Measurements from ENCODE around the gene SIGLEC5.
"Not testable (repeated sequence)": the region's sequence is repeated elsewhere in the genome, so short reads cannot be mapped to it uniquely, and the experiment has no call there.

The SIGLEC5 gene, protein sequence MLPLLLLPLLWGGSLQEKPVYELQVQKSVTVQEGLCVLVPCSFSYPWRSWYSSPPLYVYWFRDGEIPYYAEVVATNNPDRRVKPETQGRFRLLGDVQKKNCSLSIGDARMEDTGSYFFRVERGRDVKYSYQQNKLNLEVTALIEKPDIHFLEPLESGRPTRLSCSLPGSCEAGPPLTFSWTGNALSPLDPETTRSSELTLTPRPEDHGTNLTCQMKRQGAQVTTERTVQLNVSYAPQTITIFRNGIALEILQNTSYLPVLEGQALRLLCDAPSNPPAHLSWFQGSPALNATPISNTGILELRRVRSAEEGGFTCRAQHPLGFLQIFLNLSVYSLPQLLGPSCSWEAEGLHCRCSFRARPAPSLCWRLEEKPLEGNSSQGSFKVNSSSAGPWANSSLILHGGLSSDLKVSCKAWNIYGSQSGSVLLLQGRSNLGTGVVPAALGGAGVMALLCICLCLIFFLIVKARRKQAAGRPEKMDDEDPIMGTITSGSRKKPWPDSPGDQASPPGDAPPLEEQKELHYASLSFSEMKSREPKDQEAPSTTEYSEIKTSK

GRCh38 chr19:51630315-51630714, at the start of gene SIGLEC5:
TSS of gene SIGLEC5 (minus strand) at chr19:51630401. CDS start at chr19:51630335, 66 bp downstream.
- not testable (repeated sequence) for DNase-seq

DNA sequence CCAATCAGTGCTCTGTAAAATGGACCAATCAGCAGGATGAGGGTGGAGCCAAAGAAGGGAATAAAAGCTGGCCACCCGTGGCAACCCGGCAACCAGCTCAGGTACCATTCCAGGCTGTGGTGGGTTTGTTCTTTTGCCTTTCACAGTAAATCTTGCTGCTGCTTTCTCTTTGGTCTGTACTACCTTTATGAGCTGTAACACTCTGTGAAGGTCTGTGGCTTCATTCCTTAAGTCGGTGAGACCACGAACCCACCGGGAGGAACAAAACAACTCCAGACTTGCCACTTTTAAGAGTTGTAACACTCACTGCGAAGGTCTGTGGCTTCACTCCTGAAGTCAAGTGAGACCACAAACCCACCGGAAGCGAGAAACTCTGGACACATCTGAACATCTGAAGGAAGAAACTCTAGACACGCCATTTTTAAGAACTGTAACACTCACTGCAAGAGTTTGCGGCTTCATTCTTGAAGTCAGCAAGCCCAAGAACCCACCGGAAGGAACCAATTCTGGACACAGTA, 46.4 kb upstream of the SIGLEC5 start:
- DNase-seq, result no peak

DNA sequence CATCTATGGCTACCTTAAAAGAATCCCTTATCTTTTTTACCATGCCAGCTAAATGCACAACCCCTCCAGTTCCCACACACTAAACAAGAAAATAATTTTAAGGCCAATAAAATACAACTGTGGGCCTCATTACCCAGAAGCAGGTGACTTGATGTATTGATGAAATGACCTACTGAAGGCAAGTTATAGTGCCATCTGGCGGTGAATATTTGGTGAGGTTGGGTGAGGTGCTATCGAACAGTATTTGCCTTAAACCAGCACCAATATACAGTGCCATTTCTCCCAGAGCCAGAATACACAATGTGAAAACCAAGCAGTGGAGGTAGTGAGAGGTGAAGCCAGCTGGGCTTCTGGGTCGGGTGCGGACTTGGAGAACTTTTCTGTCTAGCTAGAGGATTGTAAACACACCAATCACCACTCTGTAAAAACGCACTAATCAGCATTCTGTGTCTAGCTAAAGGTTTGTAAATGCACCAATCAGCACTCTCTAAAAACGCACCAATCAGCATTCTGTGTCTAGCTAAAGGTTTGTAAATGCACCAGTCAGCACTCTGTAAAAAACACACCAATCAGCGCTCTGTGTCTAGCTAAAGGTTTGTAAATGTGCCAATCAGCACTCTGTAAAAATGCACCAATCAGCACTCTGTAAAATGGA, 45.8 kb upstream of the SIGLEC5 start:
- DNase-seq, result peak; percentile 72

DNA sequence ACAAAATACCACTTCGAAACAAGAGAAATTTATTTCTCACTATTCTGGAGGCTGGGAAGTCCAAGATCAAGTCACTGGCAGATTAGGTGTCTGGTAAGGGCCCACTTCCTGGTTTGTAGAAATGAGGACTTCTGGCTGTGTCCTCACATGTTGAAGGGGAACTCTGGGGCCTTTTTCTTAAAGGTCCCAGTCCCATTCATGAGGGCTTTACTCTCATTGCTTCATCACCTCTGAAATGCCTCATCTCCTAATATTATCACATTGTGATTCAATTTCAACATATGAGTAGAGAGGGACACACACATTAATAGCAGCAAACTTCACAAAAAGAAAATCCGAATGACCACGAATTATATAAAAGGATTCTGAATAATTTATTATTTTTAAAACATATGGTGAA, 38.0 kb upstream of the SIGLEC5 start:
- no peak for DNase-seq

DNA sequence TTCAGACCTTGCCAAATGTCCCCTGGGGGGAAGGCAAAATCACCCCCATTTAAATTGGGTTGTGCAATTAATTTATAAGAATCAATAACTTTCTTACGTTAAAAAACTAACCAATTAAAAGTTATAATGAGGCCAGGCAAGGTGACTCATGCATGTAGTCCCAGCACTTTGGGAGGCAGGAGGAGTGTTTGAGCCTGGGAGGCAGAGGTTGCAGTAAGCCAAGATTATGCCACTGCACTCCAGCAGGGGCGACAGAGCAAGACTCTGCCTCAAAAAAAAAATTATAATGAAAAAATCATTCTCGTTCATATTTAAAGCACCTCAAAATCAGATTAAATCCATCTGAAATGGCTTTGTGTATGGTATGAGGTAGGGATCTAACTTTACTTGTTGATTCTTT, 34.8 kb upstream of the SIGLEC5 start:
- DNase-seq, result peak; percentile 11

DNA sequence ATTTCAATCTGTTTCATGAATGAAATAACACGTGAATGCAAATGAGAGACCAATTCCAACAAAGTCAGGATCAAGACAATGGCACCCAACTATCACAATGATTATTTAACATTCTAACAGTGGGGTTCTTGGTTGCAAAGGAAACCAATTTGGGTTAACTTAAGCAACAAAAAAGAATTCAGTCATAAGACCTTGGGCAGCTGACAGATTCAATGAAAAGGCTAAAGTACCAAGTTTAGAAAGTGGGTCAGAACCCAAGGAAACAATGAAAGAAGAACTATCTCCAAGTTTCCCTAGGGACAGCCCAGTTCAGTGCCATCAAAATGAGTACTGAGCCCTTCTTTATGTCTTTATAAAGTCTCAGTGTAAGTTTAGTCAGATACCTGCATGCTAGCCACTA, 33.9 kb upstream of the SIGLEC5 start:
- no peak for DNase-seq

- DNase-seq, result no peak
Measured at GRCh38 chr19:51663650-51664049, 33.4 kb upstream of the SIGLEC5 start.

DNA sequence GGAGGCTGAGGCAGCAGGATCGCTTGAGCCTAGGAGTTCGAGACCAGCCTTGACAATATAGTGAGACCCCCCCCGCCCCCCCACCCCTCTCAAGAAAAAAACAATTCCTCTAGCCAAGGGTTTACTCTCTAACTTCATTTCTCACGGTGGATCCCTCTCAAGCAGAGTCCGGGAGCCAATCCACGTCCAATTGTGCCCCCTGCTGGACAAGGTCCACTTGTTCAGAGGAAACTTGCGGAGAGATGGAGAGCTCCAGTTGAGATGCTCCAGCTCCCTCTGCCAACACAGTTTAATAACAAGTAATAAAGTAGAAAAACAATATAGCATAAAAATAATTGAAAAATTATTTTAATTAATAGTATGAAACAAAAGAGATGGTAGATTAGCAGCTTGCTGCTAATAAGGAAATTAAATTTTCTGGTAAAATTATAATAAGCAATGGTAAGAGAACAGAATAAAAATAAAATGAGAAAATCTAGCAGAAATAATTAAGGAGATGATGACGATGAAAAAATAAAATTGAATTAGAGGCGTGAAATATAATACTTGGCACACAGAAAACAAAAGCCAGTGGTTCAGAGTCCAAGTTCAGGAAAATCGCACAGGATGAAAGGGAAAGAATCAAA, 30.9 kb upstream of the SIGLEC5 start:
- peak; percentile 93 for DNase-seq

GRCh38 chr19:51654783-51655182, 24.6 kb upstream of the SIGLEC5 start:
- DNase-seq, result peak; percentile 70

DNA sequence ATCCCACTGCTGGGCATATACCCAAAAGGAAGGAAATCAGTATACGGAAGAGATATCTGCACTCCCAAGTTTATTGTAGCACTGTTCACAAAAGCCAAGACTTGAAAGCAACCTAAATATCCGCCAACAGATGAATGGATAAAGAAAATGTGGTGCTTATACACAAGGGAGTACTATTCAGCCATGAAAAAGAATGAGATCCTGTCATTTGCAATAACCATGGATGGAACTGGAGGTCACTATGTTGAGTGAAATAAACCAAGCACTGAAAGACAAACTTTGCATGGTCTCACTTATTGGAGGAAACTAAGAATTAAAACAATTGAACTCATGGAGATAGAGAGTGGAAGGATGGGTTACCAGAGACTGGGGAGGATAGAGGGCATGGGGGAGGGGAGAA, 23.0 kb upstream of the SIGLEC5 start:
- DNase-seq, result no peak

- DNase-seq, result no peak
Measured at GRCh38 chr19:51652266-51652665, 22.1 kb upstream of the SIGLEC5 start.

DNA sequence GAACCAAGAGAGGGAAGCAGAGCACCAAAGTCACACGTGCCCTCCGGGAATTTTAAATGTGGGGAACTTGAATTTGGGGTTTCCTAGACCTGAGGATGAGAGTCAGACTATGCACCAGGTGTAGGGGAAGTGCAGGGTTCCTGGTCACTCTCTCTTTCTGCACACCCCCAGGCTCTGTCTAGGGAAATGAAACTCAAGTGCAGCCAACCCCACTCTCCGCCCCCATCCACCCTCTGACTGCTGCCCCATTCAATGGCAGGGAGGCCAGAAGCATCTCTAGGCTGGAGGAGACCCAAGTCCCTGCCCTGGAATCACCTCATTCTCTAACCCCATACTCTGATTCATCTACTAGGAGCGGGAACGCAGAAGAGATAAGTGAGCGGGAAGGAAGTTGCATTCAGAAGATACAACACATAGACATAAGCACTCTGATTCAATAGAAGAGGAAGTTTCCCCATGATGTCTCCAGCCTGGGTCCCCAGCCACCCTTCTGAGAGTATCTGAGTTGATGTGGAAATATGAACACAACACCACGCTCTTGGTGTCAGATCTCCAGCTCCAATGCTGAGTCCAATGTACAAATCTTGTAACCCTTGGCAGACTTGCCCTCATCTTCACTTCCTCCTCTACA, 21.1 kb upstream of the SIGLEC5 start:
- DNase-seq, result peak; percentile 33

- DNase-seq, result no peak
Measured at GRCh38 chr19:51647318-51647717, 17.1 kb upstream of the SIGLEC5 start.

GRCh38 chr19:51646730-51647129, 16.5 kb upstream of the SIGLEC5 start, which contains the start of gene SIGLEC14:
TSS of gene SIGLEC14 (minus strand) at chr19:51646825. CDS start at chr19:51646759, 66 bp downstream.
- peak; percentile 22 for DNase-seq

DNA sequence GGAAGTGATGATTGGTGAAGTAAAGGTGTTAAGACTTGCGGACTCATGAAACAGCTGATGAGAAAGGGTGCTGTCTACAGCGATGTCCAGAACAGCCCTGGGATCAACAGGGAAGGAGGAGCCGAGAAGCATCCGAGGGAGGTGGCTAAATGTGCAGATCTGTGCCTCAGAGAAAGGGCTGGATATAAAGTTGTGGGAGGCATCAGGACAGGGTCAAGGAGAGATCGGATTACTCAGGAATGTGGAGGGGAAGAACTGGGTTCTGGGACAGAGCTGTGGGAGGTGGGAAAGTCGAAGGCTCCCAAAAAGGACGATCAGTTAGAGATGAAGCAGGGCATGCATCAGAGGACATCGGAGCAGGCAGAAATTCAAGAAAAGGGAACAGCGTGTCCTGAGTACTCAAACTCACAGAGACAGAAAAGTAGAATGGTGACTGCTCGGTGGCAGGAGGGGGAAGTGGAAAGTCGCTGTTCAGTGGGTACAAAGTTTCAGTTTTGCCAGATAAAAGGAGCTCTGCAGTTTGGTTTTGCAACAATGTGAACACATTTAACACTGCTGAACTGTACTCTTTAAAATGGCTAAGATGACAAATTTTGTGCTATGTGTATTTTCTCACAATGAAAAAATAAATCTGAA, 14.6 kb upstream of the SIGLEC5 start:
- DNase-seq, result peak; percentile 31

DNA sequence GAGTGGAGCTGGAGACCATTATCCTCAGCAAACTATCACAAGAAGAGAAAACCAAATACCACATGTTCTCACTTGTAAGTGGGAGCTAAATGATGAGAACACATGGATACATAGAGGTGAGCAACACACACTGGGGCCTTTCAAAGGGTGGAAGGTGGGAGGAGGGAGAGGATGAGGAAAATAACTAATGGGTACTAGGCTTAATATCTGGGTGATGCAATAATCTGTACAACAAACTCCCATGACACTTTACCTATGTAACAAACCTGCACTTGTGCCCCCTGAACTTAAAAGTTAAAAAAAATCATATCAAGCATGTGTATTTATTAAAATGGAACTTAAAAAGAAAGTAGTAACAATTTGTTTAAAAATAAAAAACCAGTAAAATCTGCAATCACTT, 11.4 kb upstream of the SIGLEC5 start:
- no peak for DNase-seq

DNA sequence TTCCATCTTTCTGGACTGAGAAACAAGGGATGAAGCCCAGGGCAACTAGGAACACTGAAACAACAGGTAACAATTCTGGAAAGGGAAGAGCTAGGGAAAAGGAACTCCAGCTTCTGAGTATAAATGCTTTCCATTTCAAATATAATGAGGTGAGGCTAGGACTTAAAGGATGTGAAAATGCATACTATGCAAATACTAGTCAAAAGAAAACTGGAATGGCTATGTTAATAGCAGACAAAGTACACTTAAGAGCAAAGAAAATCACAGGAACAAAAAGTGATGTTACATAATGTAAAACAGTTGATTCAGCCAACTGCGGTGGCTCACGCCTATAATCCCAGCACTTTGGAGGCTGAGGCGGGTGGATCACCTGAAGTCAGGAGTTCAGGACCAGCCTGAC, 10.2 kb upstream of the SIGLEC5 start:
- DNase-seq, result no peak

GRCh38 chr19:51639916-51640315, 9.7 kb upstream of the SIGLEC5 start:
- no peak for DNase-seq

- DNase-seq, result peak; percentile 66
Measured at GRCh38 chr19:51637362-51637978, 7.3 kb upstream of the SIGLEC5 start.

DNA sequence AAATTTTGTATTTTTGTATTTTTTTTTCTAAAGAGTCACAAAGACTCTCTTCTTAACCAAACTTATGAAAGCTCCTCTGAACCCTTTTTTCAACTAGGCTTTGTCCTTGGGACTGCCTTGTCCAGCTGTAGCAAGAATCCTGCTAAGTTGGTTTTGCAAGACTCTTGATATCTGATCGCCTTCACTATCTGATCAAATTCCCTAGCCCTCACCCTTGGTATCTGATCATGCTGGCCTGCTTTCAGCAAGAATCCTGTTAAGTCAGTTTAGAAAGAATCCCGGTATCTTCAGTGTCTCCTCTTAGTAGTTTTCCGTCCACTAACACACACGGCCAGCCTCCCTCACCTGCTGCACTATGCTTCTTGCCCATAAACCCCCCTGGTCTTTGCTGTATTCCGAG, 1.9 kb upstream of the SIGLEC5 start:
- no peak for DNase-seq

GRCh38 chr19:51628153-51628939, 1.9 kb downstream of the SIGLEC5 start:
- DNase-seq, result no peak

Data from OCI-M1 (cell line).